Small intestine (tissue), 7 donors: Measurements from ENCODE around the gene TRAF6. TPM values are rescaled to one million over a fixed set of nuclear protein-coding genes. Genes with fewer than 3 reads are reported as not detected.

Experiments
- DNase-seq, 2 donors: peaks; one replicate each; pipeline versions ENCODE4 v3.0.0 to v3.0.0-alpha.2; 2013
- FAIRE-seq: peaks from 2 replicates; lab custom pipeline; 2012; peaks lifted over from hg19 to GRCh38; lab: Jason Lieb, UNC
- H3K27ac ChIP-seq, 3 donors: one replicate each; pipeline ENCODE4 v1.5.1; 2013; ENCODE audit warnings: low read length in 2 of 3, mild to moderate bottlenecking in 2 of 3, control low read depth in 1 of 3, inconsistent platforms in 1 of 3, low read depth in 1 of 3, moderate library complexity in 1 of 3
- H3K27me3 ChIP-seq, 3 donors: one replicate each; pipeline ENCODE4 v1.6.1; 2013; ENCODE audit warnings: low read length in 3 of 3, inconsistent platforms in 1 of 3; ENCODE audit not compliant: control insufficient read depth in 3 of 3, insufficient read depth in 3 of 3
- H3K36me3 ChIP-seq, 3 donors: one replicate each; pipeline ENCODE4 v1.6.1; 2013; ENCODE audit warnings: low read length in 3 of 3, inconsistent platforms in 1 of 3, low read depth in 1 of 3, mild to moderate bottlenecking in 1 of 3, moderate library complexity in 1 of 3; ENCODE audit not compliant: control insufficient read depth in 3 of 3, insufficient read depth in 2 of 3
- H3K4me1 ChIP-seq, 3 donors: one replicate each; pipeline ENCODE4 v1.6.1; 2013; ENCODE audit warnings: low read length in 2 of 3, inconsistent platforms in 1 of 3, low read depth in 1 of 3, mild to moderate bottlenecking in 1 of 3, moderate library complexity in 1 of 3; ENCODE audit not compliant: control insufficient read depth in 3 of 3, insufficient read depth in 2 of 3
- H3K4me3 ChIP-seq, 3 donors: one replicate each; pipeline ENCODE4 v1.5.1; 2013; ENCODE audit warnings: low read length in 3 of 3, control low read depth in 1 of 3, inconsistent platforms in 1 of 3, low read depth in 1 of 3, mild to moderate bottlenecking in 1 of 3, moderate library complexity in 1 of 3
- H3K9me3 ChIP-seq, 2 donors: one replicate each; pipeline ENCODE4 v1.6.1; 2013; ENCODE audit warnings: low read depth in 1 of 2, low read length in 1 of 2; ENCODE audit not compliant: control insufficient read depth in 2 of 2, insufficient read depth in 1 of 2
- WGBS, 3 donors: extraction: QIAGEN DNeasy Blood & Tissue Kit; methylation state at CpG; one replicate each; pipeline ENCODE4 v1.1.7; 2013; 5-methylcytosine and 5-hydroxymethylcytosine counted together
- polyA plus RNA-seq, 4 donors: library from polyadenylated mRNA; stranded (reverse) in 3 of 4; unstranded in 1 of 4; fragments of 200-250 nt in 3 of 4; fragments of 120-200 nt in 1 of 4; gene quantifications; one replicate each; pipeline versions ENCODE4 v1.2.1 to v1.2.3, GENCODE V29; 2013
- donor health status: healthy with polysubstance abuse.
- donor health status: control.
- donor health status: control.
- donor health status: Bipolar disorder and iron deficiency.
- donor health status: healthy.

TRAF6 gene
- polyA plus RNA-seq, 4 donors: 3.6 to 22.1 (median 4.6) TPM

DNA sequence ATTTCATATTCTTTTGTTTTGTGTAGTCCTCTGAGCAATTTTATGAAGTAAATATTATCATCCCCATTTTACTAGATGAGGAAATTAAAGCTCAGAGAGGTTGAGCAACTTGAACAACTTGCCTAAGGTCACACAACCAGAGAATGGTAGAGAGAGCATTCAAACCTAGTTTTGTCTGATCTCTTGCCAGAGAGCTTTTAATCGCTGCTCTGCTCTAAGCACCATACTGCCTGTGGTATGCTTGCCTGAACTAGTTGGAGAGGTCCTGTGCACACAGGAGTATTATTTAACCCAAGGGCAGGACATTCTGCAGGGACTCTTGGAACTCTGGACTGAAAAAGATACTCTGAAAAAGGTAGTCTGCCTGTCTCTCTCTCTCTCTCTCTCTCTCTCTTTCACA lies 38.5 kb downstream of the TRAF6 start:
- WGBS, 3 donors: 74 to 89% (median 88%) methylated on average over 1 of the region's 1 CpG
- H3K9me3 ChIP-seq: no peaks in the 10 kb centered on the region
- FAIRE-seq: no peak

DNA sequence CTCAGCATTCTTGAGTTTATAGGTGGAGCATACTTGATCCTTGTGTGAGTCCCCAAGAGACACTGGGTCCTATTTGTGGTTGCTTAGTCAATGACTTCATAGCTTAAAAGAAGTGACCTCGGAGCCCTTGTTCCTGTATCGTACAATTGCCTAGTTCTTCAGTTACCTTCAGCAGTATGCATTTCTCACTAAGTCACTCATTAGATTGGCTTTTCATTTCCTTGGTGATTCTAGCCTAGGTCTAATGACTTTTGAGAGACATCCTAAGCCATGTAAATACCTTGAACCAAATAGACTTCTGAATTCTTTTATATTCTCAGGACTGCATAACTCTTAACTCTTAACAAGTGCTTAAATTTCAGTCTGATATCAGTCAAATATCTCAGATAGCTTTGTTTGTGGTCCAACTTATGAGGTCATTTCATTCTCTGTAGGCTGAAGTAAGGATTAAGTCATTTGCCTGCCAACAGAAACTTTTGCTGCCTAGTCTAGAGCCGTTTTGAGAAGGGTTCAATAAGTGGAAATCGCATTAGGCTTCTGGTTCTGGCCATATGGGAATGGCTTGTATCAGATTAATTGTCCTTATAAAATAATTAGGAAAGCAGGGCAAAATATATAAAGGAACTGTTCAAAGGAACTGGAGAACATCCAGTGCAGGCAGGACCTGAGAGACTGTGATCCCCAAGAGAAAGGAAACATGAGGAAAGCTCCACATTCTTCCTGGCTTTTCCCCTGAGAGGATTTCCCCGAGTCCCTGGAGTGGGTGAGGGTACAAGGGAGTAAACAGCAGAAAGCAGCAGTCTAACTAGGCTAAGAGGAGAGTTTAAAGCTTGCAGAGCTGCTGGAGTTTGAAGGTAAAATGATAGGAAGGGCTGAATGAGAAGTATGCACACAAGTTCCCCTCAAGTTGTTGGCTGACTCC lies 39.9 kb downstream of the TRAF6 start:
- 60 to 73% (median 67%) methylated on average over 5 of the region's 5 CpGs for WGBS, 3 donors
- no peaks in the 10 kb centered on the region for H3K27me3 ChIP-seq
- no peak for FAIRE-seq
- no peak for DNase-seq
- H3K9me3 ChIP-seq: no peaks in the 10 kb centered on the region
- no peak overlapping the region for H3K27ac ChIP-seq
- H3K36me3 ChIP-seq: peaks cover 0 to 19% (median 2%) of the 10 kb centered on the region in 3 donors
- H3K4me1 ChIP-seq: no peaks in the 10 kb centered on the region
- no peak overlapping the region for H3K4me3 ChIP-seq

More for the DNA sequence above, 38.5 kb downstream of the TRAF6 start:
- Histone ChIP-seq H3K36me3 (peaks cover 0 to 16% (median 2%) of the 10 kb centered on the region in 3 donors), H3K27ac (no peak overlapping the region), H3K4me3 (no peak overlapping the region), H3K27me3 (no peaks in the 10 kb centered on the region), H3K4me1 (no peaks in the 10 kb centered on the region)
- DNase-seq: no peak

DNA sequence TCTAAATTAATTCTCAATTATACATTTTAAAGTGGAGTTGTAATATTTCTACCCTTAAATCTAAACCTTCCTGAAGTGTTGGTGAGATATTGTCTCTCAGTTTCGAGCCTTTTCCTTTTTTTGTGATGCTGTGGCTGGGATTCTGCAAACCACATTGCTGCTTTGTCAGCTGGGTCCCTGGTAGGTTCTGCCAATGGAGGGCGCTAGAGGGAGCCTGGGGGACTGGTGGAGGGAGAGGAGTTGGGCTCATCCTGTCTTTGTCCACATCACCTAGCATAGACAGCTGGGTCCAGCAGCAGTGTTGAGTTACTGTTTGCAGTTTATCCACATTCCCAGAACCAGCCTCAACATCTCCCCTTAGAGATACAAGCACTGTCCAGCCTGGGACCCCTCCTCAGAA lies 41.0 kb downstream of the TRAF6 start:
- H3K36me3 ChIP-seq: peaks cover 0 to 19% (median 2%) of the 10 kb centered on the region in 3 donors
- H3K27ac ChIP-seq: no peak overlapping the region
- no peak overlapping the region for H3K4me3 ChIP-seq
- H3K27me3 ChIP-seq: no peaks in the 10 kb centered on the region
- WGBS, 3 donors: 46 to 68% (median 56%) methylated on average over 2 of the region's 2 CpGs
- no peaks in the 10 kb centered on the region for H3K4me1 ChIP-seq
- DNase-seq (no peak), FAIRE-seq (no peak)
- H3K9me3 ChIP-seq: no peaks in the 10 kb centered on the region

DNA sequence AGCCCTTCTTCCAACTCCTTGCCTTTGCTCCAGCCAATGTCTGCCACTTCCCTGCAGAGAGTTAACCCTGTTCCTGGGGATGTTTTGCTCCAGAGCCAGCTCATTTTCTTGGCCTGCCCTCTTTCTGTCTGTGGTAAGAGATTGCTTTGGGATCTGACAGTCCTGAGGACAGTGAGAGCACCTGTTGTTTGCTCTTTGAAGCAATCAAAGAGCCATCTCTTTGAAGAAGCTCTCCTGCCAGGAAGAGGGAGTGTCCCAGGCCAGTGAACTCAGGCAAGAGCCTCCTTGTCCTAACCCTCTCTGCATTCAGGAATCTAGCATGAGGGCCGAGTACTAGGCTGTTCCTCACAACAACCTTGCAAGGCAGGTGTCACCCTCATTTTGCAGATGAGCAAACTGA lies 42.2 kb downstream of the TRAF6 start:
- no peaks in the 10 kb centered on the region for H3K4me1 ChIP-seq
- H3K27me3 ChIP-seq: no peaks in the 10 kb centered on the region
- FAIRE-seq: no peak
- no peak overlapping the region for H3K4me3 ChIP-seq
- no peak for DNase-seq
- H3K27ac ChIP-seq: no peak overlapping the region
- H3K9me3 ChIP-seq: no peaks in the 10 kb centered on the region
- H3K36me3 ChIP-seq: peaks cover 0 to 25% (median 5%) of the 10 kb centered on the region in 3 donors
- WGBS, 3 donors: 68 to 83% (median 76%) methylated on average over 1 of the region's 1 CpG

DNA sequence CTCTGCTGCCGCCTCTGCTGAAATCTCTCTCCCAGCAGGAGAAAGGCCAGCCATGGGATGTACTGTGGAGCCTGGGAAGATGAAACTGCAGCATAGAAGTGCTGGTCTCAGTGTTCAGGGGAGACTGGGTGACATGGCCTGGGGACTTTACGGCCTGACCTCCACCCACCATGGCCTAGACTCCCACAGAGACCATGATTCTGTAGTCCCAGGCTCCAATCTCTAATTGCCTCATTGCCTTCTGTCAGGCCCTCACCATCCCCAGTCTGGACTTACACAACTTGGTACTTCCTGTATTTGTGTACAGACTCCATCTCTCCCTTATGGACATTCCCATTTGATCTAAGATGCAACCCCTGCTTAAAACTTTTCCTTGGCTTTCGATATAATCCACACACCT lies 43.1 kb downstream of the TRAF6 start:
- 93 to 99% (median 95%) methylated on average over 3 of the region's 3 CpGs for WGBS, 3 donors
- H3K36me3 ChIP-seq: peaks cover 0 to 34% (median 5%) of the 10 kb centered on the region in 3 donors
- H3K4me3 ChIP-seq: no peak overlapping the region
- FAIRE-seq (no peak), DNase-seq (no peak)
- H3K9me3 ChIP-seq: no peaks in the 10 kb centered on the region
- H3K27ac ChIP-seq: no peak overlapping the region
- no peaks in the 10 kb centered on the region for H3K27me3 ChIP-seq
- H3K4me1 ChIP-seq: no peaks in the 10 kb centered on the region

DNA sequence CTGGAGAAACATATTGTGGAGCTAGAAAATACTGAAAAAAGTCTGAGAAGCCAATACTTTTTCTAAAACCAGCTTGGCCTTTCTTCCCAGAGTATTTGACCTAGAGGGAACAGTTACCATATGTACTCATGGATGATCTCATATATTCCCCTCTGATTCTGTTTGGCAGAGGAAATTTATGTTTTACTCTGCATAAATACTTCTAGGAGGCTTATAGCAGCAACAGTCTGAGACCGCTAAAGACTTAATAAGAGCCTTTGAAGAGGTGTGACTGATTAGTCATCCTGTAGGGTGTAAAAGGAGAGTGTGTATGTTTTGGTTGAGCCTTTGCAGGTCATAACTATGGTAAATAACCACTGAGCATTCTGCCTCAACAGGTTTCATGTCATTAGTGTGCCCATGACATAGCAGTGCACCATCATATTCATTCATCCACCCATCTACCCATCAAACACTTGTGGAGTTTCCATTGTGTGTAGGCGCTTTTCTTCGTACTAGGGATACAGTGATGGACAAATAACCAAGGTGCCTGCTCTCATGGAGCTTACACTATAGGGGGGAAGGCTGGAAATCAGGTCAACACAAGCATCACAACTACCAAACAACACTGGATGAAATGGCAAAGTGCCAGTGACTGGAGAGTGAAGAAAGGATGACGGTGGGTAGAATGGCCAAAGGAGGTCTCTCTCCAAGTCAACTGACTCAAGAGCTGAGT lies 44.5 kb downstream of the TRAF6 start:
- 91 to 98% (median 93%) methylated on average over 4 of the region's 4 CpGs for WGBS, 3 donors
- DNase-seq (no peak), FAIRE-seq (no peak)

DNA sequence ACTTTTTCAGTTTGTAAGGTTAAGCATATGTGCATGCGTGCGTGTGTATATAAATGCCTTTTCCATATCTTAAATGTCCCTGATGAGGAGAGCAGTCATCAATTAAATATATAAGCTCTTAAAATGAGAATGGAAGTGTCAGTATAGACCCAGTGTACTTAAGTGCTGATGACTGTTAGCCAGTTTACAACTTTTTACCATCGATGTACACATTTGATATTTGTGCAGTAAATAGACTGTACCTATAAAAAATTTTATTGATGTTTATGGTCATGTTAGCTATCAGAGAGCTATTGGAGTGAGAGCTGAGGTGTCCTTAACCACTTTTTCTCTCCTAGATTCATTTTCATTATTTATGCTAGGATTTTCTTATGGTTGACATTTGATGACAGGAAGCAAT lies 45.4 kb downstream of the TRAF6 start:
- H3K9me3 ChIP-seq: no peaks in the 10 kb centered on the region
- H3K4me1 ChIP-seq: no peaks in the 10 kb centered on the region
- H3K4me3 ChIP-seq: no peak overlapping the region
- H3K27me3 ChIP-seq: no peaks in the 10 kb centered on the region
- DNase-seq (no peak), FAIRE-seq (no peak)
- WGBS, 3 donors: 76 to 95% (median 77%) methylated on average over 3 of the region's 3 CpGs
- H3K27ac ChIP-seq: no peak overlapping the region
- H3K36me3 ChIP-seq: peaks cover 0 to 48% (median 5%) of the 10 kb centered on the region in 3 donors

More for the DNA sequence above, 44.5 kb downstream of the TRAF6 start:
- Histone ChIP-seq H3K9me3 (no peaks in the 10 kb centered on the region), H3K36me3 (peaks cover 0 to 42% (median 5%) of the 10 kb centered on the region in 3 donors), H3K4me3 (no peak overlapping the region), H3K4me1 (no peaks in the 10 kb centered on the region), H3K27me3 (no peaks in the 10 kb centered on the region), H3K27ac (no peak overlapping the region)

DNA sequence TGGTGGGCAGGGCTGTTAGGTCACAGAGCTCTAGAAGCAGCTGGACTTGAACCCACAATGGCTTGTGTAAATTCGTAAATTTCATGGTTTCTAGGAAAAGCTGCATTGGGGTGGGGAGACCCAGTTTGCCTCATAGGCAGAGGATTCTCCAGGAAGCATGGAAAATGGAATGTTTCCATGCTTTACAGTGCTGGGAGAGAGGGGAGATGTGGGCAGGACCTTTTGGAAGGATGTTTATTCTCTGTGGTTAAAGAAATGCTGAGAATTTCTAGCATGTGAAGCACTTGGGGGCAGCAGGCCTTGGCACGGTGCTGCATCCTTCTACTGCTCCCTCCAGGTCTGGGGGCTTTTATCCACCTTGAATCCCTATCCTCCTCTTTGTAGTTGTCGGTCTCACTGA lies 46.3 kb downstream of the TRAF6 start:
- no peak for FAIRE-seq
- peaks cover 0 to 55% (median 5%) of the 10 kb centered on the region in 3 donors for H3K36me3 ChIP-seq
- WGBS, 3 donors: 71 to 91% (median 77%) methylated on average over 3 of the region's 3 CpGs

More for the DNA sequence above, 46.3 kb downstream of the TRAF6 start:
- H3K4me3 ChIP-seq: no peak overlapping the region
- H3K4me1 ChIP-seq: no peaks in the 10 kb centered on the region
- no peaks in the 10 kb centered on the region for H3K27me3 ChIP-seq
- no peak overlapping the region for H3K27ac ChIP-seq
- no peaks in the 10 kb centered on the region for H3K9me3 ChIP-seq
- no peak for DNase-seq
